ENCODE results near the gene ZNF730. TPM values are rescaled to one million over a fixed set of nuclear protein-coding genes. Genes with fewer than 3 reads are reported as not detected.

ZNF730 gene
- total RNA-seq, result 1 to 10 TPM in 1 of 4 donors, under 1 TPM in 1, not detected in 2; 0.68 to 5.3 TPM

DNA sequence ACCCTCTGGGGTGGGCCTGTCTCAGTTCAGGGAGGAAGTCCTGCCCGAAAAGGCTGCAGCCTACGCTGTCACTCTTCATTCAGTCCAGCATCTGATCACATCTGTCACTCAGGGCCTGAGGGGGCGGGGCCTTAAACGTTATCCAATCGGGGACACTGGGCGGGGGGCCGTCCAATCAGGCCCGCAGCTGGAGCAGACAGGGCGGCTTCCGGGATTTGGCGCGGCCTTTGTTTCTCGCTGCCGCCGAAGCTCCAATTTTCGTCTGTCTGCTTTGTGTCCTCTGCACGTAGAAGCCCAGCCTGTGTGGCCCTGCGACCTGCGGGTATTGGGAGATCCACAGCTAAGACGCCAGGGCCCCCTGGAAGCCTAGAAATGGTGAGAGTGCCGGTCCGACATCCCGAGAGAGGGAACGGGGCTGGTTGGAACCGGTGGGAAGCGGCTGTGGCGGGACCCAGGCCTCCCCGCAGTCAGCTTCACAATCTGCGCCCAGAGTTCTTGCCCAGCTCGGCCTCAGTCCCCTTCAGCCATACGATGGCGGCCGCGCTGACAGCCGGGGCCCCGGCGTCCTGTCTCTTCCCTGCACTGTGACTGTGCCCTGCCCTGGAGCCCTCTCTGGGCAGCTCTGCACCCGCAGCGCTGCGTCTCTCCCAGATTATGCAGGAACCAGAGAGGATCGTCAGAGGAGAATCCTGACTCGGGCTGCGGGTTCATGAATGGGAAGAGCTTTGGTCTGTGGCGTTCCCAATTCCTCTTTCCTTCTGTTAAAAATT lies at the start of gene ZNF730:
Gene ZNF730 (plus strand): TSS at position 224 of the 770 bp plus-strand sequence. CDS start 149 bp downstream, at position 373.
- TF ChIP-seq CTCF (IDR thresholded peaks at IDR 0.05; ENCODE audit: low read depth), result no peak

GRCh38 chr19:23070353-23071146 lies 46.3 kb upstream of the ZNF730 start:
- no peak for TF ChIP-seq CTCF (IDR thresholded peaks at IDR 0.05; ENCODE audit: low read depth)

GRCh38 chr19:23071147-23071511 lies 45.7 kb upstream of the ZNF730 start:
- no peak for TF ChIP-seq CTCF (IDR thresholded peaks at IDR 0.05; ENCODE audit: low read depth)

DNA sequence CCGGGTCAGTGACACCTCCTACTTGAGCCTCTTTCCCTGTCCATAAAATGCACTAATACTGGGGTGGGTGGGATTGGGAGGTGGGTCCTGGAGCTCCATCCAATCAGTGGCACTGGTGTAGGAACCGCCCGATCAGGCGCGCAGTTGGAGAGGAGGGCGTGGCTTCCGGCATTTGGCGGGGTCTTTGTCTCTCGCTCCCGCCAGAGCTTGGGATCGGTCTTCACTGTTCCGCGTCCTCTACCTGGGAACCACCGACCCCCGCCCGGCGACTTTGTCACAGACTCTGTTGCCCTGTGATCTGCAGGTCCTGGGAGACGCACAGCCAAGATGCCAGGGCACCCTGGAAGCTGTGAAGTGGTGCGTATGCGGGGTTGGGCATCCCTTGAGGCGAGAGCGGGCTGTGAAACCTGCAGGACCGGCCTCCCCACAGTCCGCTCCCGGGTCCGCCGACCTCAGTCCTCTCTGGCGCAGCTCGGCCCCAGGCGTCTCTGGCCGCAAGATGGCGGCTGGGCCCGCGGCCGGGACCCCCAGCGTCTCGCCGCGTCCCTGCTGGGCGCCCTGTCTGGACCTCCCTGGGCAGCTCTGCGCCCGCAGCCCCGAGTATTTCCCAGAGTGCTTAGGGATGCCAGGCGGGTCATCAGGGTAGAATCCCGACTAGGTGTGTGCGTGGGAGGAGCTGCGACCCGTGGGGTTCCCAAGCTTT lies 41.6 kb upstream of the ZNF730 start:
- no peak for TF ChIP-seq CTCF (IDR thresholded peaks at IDR 0.05; ENCODE audit: low read depth)

GRCh38 chr19:23093832-23094231 lies 23.0 kb upstream of the ZNF730 start:
- no peak for TF ChIP-seq CTCF (IDR thresholded peaks at IDR 0.05; ENCODE audit: low read depth)

GRCh38 chr19:23095418-23095817 lies 21.4 kb upstream of the ZNF730 start:
- TF ChIP-seq CTCF (IDR thresholded peaks at IDR 0.05; ENCODE audit: low read depth), result no peak

- TF ChIP-seq CTCF (IDR thresholded peaks at IDR 0.05; ENCODE audit: low read depth), result no peak
Measured at GRCh38 chr19:23098286-23098685, 18.5 kb upstream of the ZNF730 start.
